ENCODE measurements around the gene C1QTNF12.

DNA sequence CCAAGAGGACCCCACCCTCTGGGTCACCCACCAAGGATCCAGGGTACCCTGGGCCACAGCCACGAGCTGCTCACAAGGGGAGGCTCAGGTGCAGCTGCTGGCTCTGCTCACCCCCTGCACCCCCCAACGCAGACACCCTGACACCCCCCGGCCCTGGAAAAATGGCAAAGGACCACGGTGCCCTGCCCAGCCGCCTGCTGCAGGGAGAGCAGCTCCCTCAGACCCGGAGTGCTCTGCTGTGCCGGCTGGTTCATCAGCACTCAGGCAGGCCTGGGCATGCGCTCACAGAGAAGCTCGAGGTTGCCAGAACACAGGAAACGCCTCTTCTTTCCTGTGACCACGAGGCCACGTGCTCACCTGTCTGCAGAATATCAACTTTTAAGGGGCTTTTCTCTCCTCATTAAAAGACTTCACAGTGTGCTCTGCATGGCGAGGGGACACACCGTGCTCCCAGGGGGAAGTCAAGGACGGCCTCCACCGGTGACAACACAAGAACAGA lies 4.3 kb upstream of the C1QTNF12 start:
- no peak for TF ChIP-seq RBBP5 (IDR thresholded peaks at IDR 0.05; ENCODE audit: borderline replicate concordance, low read depth, low read length)
- no peak for TF ChIP-seq EZH2 (IDR thresholded peaks at IDR 0.05; ENCODE audit: low read depth, low read length, severe bottlenecking)
- TF ChIP-seq NRF1 (IDR thresholded peaks at IDR 0.05; ENCODE audit: low read depth, low read length) = no peak
- TF ChIP-seq, protein P1, sequence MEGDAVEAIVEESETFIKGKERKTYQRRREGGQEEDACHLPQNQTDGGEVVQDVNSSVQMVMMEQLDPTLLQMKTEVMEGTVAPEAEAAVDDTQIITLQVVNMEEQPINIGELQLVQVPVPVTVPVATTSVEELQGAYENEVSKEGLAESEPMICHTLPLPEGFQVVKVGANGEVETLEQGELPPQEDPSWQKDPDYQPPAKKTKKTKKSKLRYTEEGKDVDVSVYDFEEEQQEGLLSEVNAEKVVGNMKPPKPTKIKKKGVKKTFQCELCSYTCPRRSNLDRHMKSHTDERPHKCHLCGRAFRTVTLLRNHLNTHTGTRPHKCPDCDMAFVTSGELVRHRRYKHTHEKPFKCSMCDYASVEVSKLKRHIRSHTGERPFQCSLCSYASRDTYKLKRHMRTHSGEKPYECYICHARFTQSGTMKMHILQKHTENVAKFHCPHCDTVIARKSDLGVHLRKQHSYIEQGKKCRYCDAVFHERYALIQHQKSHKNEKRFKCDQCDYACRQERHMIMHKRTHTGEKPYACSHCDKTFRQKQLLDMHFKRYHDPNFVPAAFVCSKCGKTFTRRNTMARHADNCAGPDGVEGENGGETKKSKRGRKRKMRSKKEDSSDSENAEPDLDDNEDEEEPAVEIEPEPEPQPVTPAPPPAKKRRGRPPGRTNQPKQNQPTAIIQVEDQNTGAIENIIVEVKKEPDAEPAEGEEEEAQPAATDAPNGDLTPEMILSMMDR (IDR thresholded peaks at IDR 0.05; ENCODE audit: control extremely low read depth in 1 of 3, insufficient read depth in 1 of 3, low read depth in 1 of 3, low read length in 3 of 3) = no peak
- TF ChIP-seq SUZ12 (IDR thresholded peaks at IDR 0.05; ENCODE audit: low read length) = no peak
- TF ChIP-seq POLR2A (IDR thresholded peaks at IDR 0.05; ENCODE audit: control extremely low read depth in 1 of 2, low read depth in 2 of 2, low read length in 2 of 2) = no peak
- TF ChIP-seq JUND (IDR thresholded peaks at IDR 0.05; ENCODE audit: low read length) = no peak
- no peak for TF ChIP-seq MAFK (IDR thresholded peaks at IDR 0.05; ENCODE audit: low read depth, low read length)
- no peak for TF ChIP-seq ZNF274 (IDR thresholded peaks at IDR 0.05; ENCODE audit: borderline replicate concordance, extremely low read depth, low read length)
- TF ChIP-seq RAD21 (IDR thresholded peaks at IDR 0.05 in 1 of 2, conservative IDR thresholded peaks at IDR 0.05 in 1 of 2; ENCODE audit: low read depth in 2 of 2, low read length in 2 of 2) = no peak
- TF ChIP-seq, protein P2, sequence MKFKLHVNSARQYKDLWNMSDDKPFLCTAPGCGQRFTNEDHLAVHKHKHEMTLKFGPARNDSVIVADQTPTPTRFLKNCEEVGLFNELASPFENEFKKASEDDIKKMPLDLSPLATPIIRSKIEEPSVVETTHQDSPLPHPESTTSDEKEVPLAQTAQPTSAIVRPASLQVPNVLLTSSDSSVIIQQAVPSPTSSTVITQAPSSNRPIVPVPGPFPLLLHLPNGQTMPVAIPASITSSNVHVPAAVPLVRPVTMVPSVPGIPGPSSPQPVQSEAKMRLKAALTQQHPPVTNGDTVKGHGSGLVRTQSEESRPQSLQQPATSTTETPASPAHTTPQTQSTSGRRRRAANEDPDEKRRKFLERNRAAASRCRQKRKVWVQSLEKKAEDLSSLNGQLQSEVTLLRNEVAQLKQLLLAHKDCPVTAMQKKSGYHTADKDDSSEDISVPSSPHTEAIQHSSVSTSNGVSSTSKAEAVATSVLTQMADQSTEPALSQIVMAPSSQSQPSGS (IDR thresholded peaks at IDR 0.05; ENCODE audit: low read length) = no peak
- TF ChIP-seq PHF8 (conservative IDR thresholded peaks at IDR 0.05; ENCODE audit: low read depth, low read length) = no peak
- TF ChIP-seq RXRA (IDR thresholded peaks at IDR 0.05; ENCODE audit: insufficient read depth, low read depth, low read length) = no peak
